ENCODE data around the gene TSBP1. TPM values are rescaled to one million over a fixed set of nuclear protein-coding genes. Genes with fewer than 3 reads are reported as not detected.

Gene TSBP1
- total RNA-seq, 1 experiment from 2014 or later: not detected

DNA sequence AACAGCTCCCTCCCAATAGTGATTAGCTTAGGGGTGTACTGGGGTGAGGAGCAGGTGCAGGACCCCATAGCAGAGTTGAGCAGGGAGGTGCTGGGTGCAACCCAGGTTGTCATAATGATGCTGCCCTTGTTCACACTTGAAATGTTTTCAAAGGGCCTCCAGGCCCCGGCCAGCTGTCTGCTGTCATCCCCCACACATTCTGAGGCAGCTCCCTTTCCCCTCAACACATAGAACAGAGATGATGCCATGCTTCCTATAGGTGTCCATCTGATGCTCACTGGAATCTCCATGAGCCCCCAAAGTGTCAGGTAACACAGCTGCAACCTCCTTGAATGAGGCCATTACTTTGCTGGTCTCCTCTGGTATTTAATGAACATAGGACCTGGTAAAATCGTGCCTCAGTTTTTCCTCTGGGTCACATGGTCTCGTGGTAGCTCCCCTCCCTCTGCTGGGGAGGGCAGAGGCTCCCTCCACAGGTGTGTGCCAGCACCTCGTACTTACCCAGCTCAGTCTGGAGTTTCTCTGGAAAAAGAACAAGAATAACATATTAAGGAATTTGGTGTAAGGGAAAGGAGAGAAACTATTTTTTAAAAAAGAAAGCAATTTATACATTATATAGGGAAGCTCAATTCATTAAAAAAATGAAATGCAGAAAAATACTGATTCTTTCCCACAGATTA is 29.7 kb upstream of the TSBP1 start:
- no peak overlapping the region for H3K14ac ChIP-seq (ENCODE audit: insufficient read depth, low read length)
- H2BK12ac ChIP-seq (ENCODE audit: insufficient read length, low read depth, low read length): no peak overlapping the region
- H2AK5ac ChIP-seq (ENCODE audit: insufficient read length, low read length): no peak overlapping the region
- Mint-ChIP-seq H3K9me3 (peaks cover 0 to 3% of the 10 kb centered on the region in 2 experiments; a peak in 3 of 5 replicates), H3K36me3 (ENCODE audit: insufficient read depth in 1 of 3, low read depth in 3 of 3) (no peaks in the 10 kb centered on the region; a peak in 3 of 7 replicates), H3K4me3 (no peak overlapping the region), H3K27ac (no peak overlapping the region; a peak in 2 of 7 replicates), H3K27me3 (ENCODE audit: low read depth) (peaks cover 10% of the 10 kb centered on the region), H3K4me1 (no peaks in the 10 kb centered on the region)
- no peak overlapping the region for H3K9ac ChIP-seq (ENCODE audit: extremely low read depth, insufficient read length, low read length)
- no peak overlapping the region for H3K27ac ChIP-seq (ENCODE audit: insufficient read length, low read depth, low read length)
- no peaks in the 10 kb centered on the region for H3K27me3 ChIP-seq (ENCODE audit: insufficient read depth, low read length)
- no peak overlapping the region for H2BK120ac ChIP-seq (ENCODE audit: low read depth, low read length, poor library complexity, severe bottlenecking)
- H2BK5ac ChIP-seq (ENCODE audit: insufficient read length, low read length): no peak overlapping the region
- H4K91ac ChIP-seq (ENCODE audit: insufficient read length, low read depth, low read length): no peak overlapping the region
- no peak overlapping the region for H3K23ac ChIP-seq (ENCODE audit: insufficient read length, low read depth, low read length)
- no peak overlapping the region for H4K5ac ChIP-seq (ENCODE audit: insufficient read length, low read depth, low read length)
- H3K79me2 ChIP-seq (ENCODE audit: insufficient read depth, low read length): no peaks in the 10 kb centered on the region
- no peak overlapping the region for H3K56ac ChIP-seq (ENCODE audit: insufficient read length, low read depth, low read length)
- H3K4me2 ChIP-seq (ENCODE audit: insufficient read depth, insufficient read length, low read length): no peak overlapping the region
- H3K23me2 ChIP-seq (ENCODE audit: insufficient read length, low read depth, low read length, poor library complexity, severe bottlenecking): no peaks in the 10 kb centered on the region
- H3K9me3 ChIP-seq (ENCODE audit: control insufficient read depth, low read depth, low read length): no peaks in the 10 kb centered on the region
- H3T11ph ChIP-seq (ENCODE audit: low read length): no peak overlapping the region
- no peaks in the 10 kb centered on the region for H3K79me1 ChIP-seq (ENCODE audit: insufficient read depth, low read depth, low read length, poor library complexity, severe bottlenecking)
- no CpG with 5 or more reads among the region's 4 CpGs for WGBS (ENCODE audit: extremely low coverage, insufficient read length, low lambda C conversion rate)
- TF ChIP-seq, protein P1, sequence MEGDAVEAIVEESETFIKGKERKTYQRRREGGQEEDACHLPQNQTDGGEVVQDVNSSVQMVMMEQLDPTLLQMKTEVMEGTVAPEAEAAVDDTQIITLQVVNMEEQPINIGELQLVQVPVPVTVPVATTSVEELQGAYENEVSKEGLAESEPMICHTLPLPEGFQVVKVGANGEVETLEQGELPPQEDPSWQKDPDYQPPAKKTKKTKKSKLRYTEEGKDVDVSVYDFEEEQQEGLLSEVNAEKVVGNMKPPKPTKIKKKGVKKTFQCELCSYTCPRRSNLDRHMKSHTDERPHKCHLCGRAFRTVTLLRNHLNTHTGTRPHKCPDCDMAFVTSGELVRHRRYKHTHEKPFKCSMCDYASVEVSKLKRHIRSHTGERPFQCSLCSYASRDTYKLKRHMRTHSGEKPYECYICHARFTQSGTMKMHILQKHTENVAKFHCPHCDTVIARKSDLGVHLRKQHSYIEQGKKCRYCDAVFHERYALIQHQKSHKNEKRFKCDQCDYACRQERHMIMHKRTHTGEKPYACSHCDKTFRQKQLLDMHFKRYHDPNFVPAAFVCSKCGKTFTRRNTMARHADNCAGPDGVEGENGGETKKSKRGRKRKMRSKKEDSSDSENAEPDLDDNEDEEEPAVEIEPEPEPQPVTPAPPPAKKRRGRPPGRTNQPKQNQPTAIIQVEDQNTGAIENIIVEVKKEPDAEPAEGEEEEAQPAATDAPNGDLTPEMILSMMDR (conservative IDR thresholded peaks at IDR 0.05): no peak
- H3K18ac ChIP-seq (ENCODE audit: insufficient read length, low read depth, low read length): no peak overlapping the region
- H4K20me1 ChIP-seq (ENCODE audit: control insufficient read depth, insufficient read depth, insufficient read length): no peaks in the 10 kb centered on the region
- H2AFZ ChIP-seq (ENCODE audit: low read length): no peak overlapping the region
- no peak overlapping the region for H3K4ac ChIP-seq (ENCODE audit: low read depth, low read length)
- no peaks in the 10 kb centered on the region for H3K4me1 ChIP-seq (ENCODE audit: insufficient read depth, low read length)
- no peak overlapping the region for H2BK20ac ChIP-seq (ENCODE audit: low read depth, low read length, poor library complexity, severe bottlenecking)
- no peak overlapping the region for H2BK15ac ChIP-seq (ENCODE audit: low read depth, low read length)
- DNase-seq: no peak
- no peak overlapping the region for H4K8ac ChIP-seq (replicated peaks; ENCODE audit: insufficient read length, low read depth, low read length)

Measured in H9 (cell line).